GM12873 (cell line): ENCODE measurements around the gene KLHL14.
A peak's percentile ranks its signal among the peaks of the same experiment; 100 is the strongest.

Experiments used
- TF ChIP-seq, protein P1 (sequence below): IDR thresholded peaks from 2 replicates; pipeline ENCODE4 v1.5.1; 2012; ENCODE audit warnings: low read depth, mild to moderate bottlenecking, moderate library complexity, low read length, control low read depth; ENCODE audit not compliant: insufficient read depth; ENCODE audit errors: missing control alignments

The KLHL14 gene

GRCh38 chr18:32732165-32732564 is 40.7 kb downstream of the KLHL14 start:
- TF ChIP-seq, protein P1, sequence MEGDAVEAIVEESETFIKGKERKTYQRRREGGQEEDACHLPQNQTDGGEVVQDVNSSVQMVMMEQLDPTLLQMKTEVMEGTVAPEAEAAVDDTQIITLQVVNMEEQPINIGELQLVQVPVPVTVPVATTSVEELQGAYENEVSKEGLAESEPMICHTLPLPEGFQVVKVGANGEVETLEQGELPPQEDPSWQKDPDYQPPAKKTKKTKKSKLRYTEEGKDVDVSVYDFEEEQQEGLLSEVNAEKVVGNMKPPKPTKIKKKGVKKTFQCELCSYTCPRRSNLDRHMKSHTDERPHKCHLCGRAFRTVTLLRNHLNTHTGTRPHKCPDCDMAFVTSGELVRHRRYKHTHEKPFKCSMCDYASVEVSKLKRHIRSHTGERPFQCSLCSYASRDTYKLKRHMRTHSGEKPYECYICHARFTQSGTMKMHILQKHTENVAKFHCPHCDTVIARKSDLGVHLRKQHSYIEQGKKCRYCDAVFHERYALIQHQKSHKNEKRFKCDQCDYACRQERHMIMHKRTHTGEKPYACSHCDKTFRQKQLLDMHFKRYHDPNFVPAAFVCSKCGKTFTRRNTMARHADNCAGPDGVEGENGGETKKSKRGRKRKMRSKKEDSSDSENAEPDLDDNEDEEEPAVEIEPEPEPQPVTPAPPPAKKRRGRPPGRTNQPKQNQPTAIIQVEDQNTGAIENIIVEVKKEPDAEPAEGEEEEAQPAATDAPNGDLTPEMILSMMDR = no peak

DNA sequence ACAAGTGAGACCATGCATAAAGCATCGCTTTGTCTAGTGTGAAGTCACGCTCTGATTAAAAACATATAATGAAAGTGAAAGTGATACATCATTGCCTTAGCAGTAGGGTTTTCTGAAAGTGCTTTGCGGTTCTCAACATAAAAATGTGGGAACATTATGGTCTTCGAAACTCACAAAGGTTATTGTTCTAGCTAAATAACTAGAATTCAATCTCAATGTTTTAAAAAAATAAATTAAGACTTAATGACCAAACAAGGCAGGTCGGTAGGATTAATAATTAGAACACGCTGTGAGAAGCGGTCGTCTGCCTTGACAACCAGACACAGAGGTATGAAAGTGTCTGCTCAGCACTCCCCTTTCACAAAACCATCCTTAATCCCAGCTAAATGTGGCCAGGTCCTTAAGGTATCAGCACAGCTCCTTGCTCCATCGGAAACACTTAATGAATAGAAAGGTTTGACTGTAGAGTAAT is 42.2 kb downstream of the KLHL14 start:
- TF ChIP-seq, protein P1 = no peak

DNA sequence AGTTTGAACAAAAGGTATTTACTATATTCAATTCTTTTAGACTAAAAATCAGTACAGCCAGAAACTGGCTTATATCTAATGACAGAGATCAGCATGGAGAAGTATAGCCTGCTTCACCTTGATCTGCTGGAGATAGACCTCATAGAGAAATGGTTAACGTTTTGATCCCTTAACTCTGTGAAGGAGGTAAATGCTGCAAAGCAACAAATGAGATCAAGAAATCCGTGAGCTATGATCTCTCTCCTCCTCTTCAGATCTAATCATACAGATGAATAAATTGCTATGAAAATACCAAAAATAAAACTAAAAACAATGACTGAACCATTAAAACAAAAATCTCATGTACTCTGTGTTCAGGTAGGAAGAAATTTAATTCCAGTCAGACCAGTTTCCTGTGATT is 42.8 kb downstream of the KLHL14 start:
- TF ChIP-seq, protein P1 = no peak

DNA sequence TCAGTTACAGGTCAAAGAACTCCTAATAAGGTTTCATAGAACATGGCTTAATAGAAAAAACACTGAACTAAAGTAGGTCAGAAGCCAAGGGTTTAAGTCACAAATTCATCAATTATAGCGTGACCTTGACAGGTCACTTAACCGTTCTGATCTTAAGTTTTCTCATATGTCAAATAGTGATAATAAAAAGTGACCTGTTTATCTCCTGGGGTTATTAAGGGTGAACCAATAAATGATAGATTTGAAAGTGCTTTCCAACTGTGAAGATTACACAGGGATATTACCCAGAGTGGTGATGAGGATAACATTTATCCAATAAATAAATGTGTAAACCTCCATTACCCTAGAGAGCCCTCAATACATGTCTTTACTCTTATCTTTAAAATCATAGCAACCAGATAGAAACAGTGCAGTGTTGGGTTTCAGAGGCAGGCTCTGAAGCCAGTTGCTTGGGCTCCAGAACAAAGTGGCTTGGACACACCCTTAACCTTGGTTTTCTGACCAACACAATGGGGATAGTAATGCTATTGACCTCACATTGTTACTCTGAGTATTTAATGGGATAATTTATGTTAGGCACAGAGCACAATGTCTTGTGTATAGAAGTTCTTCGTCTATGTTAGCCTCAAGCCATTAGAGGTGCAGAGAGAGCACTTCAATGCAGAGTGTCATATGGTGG is 48.6 kb downstream of the KLHL14 start:
- TF ChIP-seq, protein P1 = no peak

DNA sequence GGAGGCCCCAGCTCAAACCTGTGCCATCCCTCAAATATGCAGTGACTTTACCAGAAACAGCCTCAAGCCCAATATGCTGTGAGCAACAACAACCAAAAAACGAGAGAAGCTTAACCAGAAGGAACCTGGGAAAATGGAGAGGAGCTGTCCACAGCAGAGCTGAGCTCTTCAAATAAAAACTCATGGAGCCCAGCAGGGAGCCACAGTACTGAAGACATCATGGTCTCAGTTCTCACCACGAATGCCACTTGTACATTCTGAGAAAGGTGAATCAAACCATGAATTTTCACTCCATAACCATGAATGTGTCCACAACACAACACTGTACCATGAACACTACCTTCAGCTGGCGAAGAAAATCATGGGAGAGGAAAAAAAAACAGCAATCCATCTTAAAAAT is 50.5 kb downstream of the KLHL14 start:
- TF ChIP-seq, protein P1 = no peak

DNA sequence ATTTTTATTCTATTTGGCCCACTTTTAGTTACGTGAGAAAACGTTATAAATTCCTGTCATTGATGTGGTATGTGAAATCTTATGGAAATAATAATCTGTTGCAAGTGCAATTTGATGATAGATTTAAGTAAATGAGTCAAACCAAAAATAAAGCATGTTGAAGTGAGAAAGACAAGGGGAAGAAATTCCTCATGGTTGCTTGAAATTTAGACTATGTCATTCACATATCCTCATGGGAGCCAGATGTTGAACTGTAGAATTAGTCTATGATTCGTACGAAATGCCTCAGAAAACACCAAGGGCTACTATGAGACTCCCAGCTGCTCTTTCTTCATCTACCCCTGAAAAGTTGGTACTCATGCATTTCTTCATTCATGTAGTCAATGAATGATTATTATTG is 55.7 kb downstream of the KLHL14 start:
- TF ChIP-seq, protein P1 = no peak

DNA sequence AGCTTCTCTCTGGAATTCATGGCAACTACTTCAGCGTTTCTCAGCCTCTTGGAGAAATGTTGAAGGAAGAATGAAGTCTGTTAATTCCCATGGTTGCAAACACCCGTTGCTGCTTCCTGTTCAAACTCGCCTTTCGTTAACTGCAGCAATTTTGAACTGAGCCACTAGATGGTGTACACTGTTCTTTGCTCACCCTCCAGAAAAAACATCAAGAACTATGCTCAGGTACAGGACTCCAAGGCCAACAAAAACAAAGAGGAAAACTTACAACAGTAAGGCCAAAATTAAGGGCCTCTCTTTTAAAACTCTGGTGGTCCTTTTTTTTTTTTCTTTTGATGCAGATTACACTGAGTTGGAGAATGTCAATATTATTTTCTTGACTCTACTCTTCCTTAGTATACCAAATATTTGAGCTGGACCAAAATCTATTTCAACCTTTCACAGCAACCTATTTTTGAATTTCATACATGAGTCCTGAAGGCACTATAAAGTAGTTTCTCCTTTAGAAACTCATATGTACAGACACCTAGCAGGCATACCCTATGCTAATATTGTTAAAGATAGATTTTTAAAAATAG is 58.2 kb downstream of the KLHL14 start:
- TF ChIP-seq, protein P1 = peak; percentile 86
